GM12801 (cell line): Measurements from ENCODE around the gene DENND4A.

Experiments used
- CTCF ChIP-seq: IDR thresholded peaks from one replicate; pipeline ENCODE4 v1.5.1; 2011; ENCODE audit warnings: control low read depth; ENCODE audit not compliant: insufficient read length; ENCODE audit errors: extremely low read depth

DENND4A gene

GRCh38 chr15:65796610-65797078 is 4.6 kb upstream of the DENND4A start:
- no peak for TF ChIP-seq CTCF

GRCh38 chr15:65795663-65796216 is 3.6 kb upstream of the DENND4A start:
- TF ChIP-seq CTCF: no peak

GRCh38 chr15:65793818-65794104 is 1.7 kb upstream of the DENND4A start:
- TF ChIP-seq CTCF: no peak

GRCh38 chr15:65792988-65793817 is 1.1 kb upstream of the DENND4A start:
- TF ChIP-seq CTCF: no peak

- no peak for TF ChIP-seq CTCF
These were observed 557 bp downstream of the DENND4A start for GRCh38 chr15:65791335-65792137.

GRCh38 chr15:65790694-65791334 is 1.3 kb downstream of the DENND4A start:
- no peak for TF ChIP-seq CTCF
